GM10266 (cell line): ENCODE measurements around the gene HDAC4.

Source experiments
- DNase-seq: peaks from one replicate; pipeline ENCODE4 v3.0.0; 2012; ENCODE audit errors: extremely low spot score
- CTCF ChIP-seq: IDR thresholded peaks from 2 replicates; pipeline ENCODE4 v1.5.1; 2012; ENCODE audit warnings: mild to moderate bottlenecking, low read depth; ENCODE audit not compliant: control insufficient read depth, insufficient read depth; ENCODE audit errors: missing control alignments

Gene HDAC4

GRCh38 chr2:239216614-239217273, 184.1 kb downstream of the HDAC4 start:
- peak; percentile 46 for DNase-seq
- no peak for TF ChIP-seq CTCF

- DNase-seq: no peak
- no peak for TF ChIP-seq CTCF
Observed at GRCh38 chr2:239215988-239216613, 184.7 kb downstream of the HDAC4 start.

GRCh38 chr2:239215136-239215925, 185.5 kb downstream of the HDAC4 start:
- DNase-seq: no peak
- TF ChIP-seq CTCF: no peak

- no peak for TF ChIP-seq CTCF
Observed at GRCh38 chr2:239214725-239215124, 186.1 kb downstream of the HDAC4 start.

GRCh38 chr2:239213643-239214101, 187.1 kb downstream of the HDAC4 start:
- TF ChIP-seq CTCF: no peak
- no peak for DNase-seq

More at GRCh38 chr2:239214725-239215124, 186.1 kb downstream of the HDAC4 start:
- DNase-seq: no peak

GRCh38 chr2:239212929-239213642, 187.7 kb downstream of the HDAC4 start:
- DNase-seq: no peak
- TF ChIP-seq CTCF: no peak
